Suppressor macrophage (primary cell): ENCODE results near the gene AQP5.
A peak's percentile ranks its signal among the peaks of the same experiment; 100 is the strongest.

Experiments used
- DNase-seq, 4 experiments: peaks; one replicate each; pipeline ENCODE4 v3.0.0-alpha.2; 2020 to 2022

The AQP5 gene

GRCh38 chr12:49950273-49951251, 11.1 kb upstream of the AQP5 start, which contains the start of gene AQP2:
TSS of gene AQP2 (plus strand) at chr12:49950737. CDS start at chr12:49950831, 94 bp downstream.
- DNase-seq = peak in 1 of 4 experiments; percentile 3

- DNase-seq = peak; percentile 16 to 51 (median 34)
Measured at GRCh38 chr12:49951411-49952240, 10.0 kb upstream of the AQP5 start.

GRCh38 chr12:49952391-49953055, 9.1 kb upstream of the AQP5 start:
- DNase-seq = peak; percentile 38 to 76 (median 68)

- DNase-seq = no peak
Measured at GRCh38 chr12:49953151-49953550, 8.5 kb upstream of the AQP5 start.

- DNase-seq = no peak
Measured at GRCh38 chr12:49953961-49954846, 7.5 kb upstream of the AQP5 start.

- DNase-seq = no peak
Measured at GRCh38 chr12:49954863-49955830, 6.5 kb upstream of the AQP5 start.

DNA sequence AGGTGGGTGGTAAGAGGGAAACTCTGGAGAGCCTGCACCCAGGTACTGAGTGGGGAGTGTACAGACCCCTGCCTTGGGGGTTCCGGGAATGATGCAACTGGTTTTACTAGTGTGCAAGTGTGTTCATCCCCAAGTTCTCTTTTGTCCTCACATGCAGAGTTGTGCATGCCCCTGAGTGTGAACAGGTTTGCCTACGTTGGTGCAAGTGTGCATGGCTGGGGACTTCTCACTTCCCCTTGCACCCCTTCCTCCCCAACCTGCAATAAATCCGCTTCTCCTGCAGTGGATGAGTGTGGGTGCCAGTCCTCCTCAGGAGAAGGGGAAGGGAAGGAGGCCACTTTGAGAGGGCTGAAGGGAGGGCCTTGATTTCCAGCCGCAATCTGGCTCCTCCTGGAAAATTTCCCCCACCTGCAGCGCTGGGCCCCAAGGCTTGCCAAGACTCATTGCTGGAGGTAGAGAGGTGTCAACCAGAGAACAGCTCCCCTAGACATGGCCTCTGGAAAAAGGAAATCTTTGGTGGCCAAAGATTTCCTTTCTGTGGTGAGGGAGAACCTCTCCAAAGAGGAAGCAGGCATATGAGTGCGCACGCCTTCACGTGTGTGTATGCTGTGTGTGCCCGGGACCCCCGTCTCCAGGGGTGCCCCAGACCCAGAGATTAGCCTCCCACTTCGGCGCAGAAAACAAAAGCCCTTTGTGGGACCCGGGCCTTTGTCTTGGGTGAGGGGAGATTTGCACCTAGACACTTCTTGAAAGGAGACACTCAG, 5.6 kb upstream of the AQP5 start:
- peak; percentile 28 to 51 (median 48) for DNase-seq

DNA sequence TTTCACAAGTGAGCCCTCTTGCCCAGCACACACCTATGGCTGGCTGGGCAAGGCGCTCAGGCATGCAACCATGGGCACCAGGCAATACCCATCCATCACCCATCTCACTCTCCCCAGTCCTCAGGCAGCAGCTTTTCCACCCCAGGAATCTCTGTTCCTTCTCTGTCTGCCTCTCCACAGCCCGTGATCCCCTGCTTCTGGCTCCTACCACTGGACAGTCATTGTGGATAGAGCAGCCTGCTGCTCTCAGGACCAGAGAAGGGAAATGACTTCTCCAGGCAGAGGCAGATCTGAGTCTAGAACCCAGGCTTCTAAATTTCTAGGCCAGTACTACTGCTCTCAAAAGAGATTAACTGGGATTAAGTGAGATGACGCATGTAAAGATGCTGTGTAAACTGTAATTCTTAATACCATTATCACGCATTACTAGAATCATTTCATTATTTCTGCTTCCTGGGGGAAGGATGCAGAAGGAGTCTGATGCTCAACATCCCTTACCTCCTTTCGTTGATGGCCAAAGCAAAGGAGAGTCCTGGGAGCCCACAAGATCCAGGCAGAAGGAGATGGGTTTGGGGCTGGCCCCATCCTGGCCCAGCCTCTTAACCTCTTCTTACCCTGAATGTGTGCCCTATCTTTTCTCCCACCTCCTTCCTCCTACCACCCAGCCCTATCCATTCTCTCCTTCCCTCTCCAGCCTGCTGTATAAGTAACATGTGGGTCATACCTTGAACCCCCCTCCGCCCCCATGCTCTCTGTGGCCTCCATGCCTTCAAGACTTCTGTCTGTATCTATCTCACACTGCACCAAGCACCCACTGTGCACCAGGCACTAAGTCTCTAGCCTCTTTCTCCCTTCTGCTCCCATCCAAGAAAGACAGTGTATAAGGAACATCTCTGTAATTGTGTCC, 4.8 kb upstream of the AQP5 start:
- DNase-seq = no peak

DNA sequence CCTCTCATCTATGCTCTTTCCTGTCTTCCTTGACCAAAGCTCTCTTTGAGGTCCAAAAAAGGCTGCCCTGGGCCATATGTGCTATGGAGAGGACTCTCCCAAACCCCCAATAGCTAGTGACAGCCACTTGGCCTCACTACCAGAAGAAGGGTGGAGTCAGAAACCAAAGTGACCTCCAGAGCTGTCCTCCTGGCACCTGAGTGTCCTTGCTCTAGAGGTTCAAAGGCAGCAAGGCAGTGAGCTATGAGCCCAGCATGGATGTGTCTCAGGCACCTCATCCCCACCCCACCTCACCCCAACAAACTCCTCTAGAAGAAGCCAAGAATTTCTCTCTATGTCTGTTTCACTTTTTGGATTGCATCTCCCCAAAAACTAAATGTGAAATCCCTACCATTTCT, 4.1 kb upstream of the AQP5 start:
- no peak for DNase-seq

- DNase-seq = no peak
Measured at GRCh38 chr12:49959685-49960473, 1.8 kb upstream of the AQP5 start.

DNA sequence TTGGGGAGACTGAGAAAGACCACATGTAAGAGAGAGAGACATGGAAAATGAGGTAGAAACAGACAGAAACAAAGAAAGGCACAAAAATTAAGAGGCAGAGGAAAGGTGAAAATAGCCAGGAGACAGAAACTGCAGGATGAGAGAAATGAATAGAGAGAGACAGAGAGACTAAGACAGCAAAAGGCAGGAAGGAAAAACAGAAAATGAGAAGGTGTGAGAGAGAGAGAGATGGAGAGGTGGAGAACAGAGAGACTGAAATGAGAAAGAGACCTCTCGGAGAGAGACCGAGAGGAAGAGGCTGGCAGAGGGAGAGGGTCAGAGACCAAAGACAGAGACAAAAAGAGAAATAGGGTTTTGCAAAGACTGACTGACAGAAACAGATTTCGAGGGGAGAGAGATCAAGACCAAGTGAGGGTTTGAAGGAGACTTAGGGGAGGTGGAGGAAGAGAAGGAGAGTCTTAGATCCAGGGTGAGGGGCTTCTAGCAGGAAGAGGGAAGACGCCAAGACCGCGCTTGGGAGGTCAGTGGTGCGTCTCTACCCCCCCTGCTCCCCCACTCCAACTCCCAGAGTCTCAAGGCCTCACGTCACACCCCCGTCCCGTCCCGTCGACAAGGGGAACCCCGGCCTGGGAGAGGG, 1.1 kb upstream of the AQP5 start:
- DNase-seq = no peak

GRCh38 chr12:49961993-49962764, 507 bp downstream of the AQP5 start:
- no peak for DNase-seq

DNA sequence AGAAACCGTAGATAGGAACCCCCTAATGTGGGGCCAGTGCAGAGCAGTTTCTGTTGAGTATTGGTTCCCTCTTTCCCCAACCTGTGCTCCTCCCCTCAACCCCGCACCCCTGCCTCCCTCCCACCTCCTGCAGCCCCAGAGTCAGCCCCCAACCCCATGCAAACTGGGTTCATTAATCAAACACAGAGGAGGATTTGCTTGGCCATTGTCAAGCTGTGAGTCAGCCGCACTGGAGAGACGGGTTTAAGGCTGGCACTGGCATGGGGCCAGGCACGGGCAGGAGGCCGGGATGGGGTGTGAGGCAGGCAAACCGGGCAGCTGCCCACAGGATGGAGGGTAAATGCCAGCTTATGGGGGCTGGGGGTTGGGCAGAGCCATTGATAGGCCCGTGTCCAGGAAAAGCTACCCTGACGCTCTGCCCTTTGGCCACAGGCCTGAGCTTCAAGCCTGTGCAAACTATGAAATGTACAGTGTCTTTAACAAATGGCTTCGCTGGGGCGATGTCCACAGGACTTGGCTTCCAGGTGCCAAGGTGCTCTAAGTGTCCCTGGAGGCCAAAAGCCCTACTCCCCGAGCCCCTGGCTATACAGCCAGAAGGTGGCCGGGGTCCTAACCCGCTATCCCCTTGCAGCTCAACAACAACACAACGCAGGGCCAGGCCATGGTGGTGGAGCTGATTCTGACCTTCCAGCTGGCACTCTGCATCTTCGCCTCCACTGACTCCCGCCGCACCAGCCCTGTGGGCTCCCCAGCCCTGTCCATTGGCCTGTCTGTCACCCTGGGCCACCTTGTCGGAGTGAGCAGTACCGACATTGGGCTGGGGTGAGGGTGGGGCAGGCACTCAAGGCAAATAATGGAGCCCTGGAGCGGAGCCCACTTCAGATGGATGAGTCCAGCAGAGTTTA, 1.4 kb downstream of the AQP5 start:
- no peak for DNase-seq

DNA sequence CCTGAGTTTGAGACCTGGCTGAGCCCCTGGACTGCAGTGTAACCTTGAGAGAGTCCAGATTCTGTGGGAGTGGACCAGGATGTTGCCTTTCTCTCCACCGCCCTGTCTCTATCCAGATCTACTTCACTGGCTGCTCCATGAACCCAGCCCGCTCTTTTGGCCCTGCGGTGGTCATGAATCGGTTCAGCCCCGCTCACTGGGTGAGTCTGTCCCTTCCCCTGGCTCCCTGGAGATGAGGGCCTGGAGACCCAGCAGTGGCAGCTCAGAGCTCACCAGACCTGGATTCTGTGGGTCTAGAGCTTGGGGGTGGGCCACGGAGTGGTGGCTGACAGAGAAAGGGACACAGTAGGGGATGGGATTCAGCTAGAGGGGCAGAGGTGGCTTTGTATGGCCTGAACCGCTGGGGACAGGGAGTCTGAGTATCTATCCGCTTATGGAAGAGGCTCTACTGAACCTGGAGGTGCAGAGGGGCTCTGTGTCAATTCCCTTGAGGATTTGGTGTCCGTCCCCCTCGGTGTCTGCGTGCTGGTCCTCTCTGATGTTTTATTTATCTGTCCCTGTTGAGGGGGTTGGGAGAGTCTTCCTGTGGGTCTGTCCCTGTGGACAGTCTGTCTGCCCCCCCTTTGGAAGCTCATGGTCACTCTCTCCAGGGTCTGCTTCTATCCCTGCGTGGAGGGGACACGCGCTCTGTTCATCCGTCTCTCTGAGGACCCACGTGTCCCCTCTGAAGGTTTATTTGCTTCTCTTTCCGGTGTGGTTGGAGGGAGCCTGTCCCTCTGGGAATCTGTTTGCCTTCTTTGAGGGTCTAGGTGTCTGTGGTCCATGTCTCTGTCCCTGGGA, 2.5 kb downstream of the AQP5 start:
- no peak for DNase-seq
